HG03521 (cell line): ENCODE results near the gene ZNF207.
A peak's percentile ranks its signal among the peaks of the same experiment; 100 is the strongest.
"Not testable (repeated sequence)": the region's sequence is repeated elsewhere in the genome, so short reads cannot be mapped to it uniquely, and the experiment has no call there.

ENCODE experiments used
- ATAC-seq: cut with Tn5 transposase; IDR thresholded peaks from one replicate; pipeline ENCODE4 v1.9.1; 2021; ENCODE audit warnings: mild to moderate bottlenecking, moderate library complexity; ENCODE audit not compliant: unreplicated experiment

ZNF207 gene

DNA sequence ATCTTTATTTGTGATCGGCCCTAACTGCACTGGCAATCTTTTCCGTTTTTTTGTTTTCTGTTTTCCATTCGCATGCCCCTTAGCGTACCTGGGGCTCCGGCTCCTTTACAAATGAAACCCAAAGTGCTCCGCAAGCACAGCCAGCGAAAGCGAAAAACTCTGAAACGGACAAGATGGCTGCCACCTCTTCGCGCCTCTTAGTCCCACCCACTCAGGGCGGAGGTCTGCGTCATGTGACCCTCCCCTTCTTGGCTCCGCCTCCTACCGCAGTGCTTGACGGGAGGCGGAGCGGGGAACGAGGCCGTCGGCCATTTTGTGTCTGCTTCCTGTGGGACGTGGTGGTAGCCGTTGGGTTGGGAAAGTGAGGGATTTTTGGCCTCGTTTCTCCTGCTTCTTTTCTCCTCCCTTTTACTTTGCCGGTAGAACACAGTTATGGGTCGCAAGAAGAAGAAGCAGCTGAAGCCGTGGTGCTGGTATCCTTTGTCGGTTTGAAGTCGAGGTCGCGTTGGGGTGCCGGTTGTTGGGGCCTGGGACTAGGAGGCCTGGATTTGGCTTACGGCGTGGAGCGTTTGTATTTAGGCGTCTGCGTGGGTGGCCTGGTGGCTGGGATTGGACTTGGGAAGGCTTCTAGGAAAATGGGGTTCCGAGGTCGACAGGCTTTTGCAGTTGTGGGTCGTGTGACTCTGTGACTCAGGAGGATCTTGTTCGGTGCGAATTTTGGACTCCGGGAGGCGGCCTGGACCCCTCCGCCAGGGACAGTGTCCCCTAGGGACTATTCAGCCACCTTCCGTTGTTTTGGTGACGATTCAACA lies at the start of gene ZNF207:
Gene ZNF207, plus strand, starts transcription at position 304 of the 812 bp plus-strand sequence. Its CDS starts 129 bp downstream, at position 433.
- peak; percentile 95 for ATAC-seq

DNA sequence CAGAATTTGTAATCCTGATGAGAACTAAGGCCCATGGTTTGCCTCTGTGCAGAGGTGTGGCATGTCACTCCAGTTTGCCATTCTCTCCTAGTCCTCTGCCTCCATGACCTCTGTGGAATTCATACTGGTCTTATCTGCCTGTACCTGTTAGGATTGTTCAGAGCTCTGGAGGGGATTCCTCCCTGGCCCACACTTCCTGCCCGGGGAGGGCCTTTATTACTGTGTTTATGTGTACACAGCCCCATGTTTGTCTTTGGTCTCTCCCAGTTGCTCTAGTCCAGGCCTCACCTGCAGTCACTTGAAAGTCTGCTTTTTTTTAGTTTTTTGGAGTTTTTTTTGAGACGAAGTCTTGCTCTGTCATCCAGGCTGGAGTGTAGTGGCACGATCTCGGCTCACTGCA lies 47.9 kb upstream of the ZNF207 start:
- ATAC-seq = no peak

DNA sequence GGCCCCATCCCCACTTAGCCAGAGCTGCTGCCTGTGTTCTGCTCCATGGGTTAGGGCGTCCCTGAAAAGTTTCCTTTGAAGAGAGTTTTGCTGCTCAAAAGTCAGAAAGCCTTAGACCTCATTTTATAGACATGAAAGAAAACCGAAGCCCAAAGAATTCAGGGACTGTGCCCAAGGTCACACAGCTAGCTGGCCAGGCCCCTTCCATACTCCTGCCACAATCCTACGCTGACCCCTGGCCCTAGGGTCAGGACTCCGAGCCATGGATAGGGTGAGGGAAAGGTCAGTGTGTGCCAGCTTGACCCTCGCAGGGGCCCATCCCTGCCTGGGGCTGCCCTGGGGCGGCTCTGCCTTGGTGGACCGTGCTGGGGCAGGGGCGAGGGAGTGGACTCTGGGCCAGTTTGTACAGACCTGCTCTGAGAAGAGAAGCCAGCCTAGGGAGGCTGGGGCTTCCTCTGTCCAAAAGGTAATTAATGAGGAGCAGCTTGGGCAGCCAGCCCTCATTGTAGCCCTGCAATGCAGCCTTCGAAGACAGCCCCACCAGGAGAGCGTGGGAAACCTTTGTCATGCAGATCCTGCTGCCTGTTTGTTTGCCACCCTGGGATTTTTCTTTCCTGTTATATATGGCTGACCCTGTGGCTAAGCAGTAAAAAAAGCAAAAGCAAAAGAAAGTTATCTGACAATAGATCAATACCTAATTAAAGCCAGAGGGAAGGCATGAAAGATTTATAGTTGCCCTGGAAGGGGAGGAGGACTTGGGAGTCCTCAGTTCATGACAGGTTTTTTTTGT lies 46.9 kb upstream of the ZNF207 start:
- ATAC-seq = no peak

DNA sequence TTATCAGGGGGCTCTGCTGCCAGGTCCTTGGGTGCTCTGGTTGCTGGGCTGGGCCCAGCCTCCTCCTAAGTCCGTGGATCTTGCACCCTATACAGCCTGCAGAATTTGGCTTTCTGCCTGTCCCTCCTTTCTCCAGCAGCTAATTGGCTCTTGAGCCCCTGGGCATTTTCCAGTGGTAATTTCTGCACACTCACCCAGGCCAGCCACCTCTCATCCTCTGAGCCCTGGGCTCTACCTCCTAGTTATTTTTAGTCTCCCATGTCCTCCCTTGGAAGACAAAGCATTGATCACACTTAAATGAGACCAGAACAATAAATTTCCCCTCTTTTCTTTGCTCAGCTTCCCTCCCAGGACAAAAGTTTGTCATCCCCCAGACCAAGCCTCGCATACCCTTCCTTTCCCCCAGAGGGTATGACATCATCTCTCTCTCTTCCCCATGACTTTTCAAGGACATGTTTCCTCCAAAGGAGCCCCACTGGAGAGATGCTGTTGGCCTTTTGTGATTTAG lies 46.1 kb upstream of the ZNF207 start:
- ATAC-seq = no peak

DNA sequence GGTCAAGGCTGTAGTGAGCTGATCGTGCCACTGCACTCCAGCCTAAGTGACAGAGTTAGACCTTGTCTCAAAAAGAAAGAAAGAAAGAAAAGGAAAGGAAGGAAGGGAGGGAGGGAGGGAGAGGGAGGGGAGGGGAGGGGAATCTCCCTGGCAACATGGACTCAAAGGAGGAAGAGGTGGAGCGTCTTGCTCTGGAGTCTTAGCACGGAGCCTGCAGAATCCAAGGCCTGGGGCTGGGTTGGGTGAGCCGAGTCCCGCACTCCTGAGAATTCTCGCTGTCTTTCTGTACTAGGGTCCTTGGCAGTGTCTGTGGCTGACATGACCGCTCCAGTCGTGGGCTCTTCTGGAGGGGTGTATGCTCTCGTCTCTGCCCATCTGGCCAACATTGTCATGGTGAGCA lies 44.9 kb upstream of the ZNF207 start:
- no peak for ATAC-seq

DNA sequence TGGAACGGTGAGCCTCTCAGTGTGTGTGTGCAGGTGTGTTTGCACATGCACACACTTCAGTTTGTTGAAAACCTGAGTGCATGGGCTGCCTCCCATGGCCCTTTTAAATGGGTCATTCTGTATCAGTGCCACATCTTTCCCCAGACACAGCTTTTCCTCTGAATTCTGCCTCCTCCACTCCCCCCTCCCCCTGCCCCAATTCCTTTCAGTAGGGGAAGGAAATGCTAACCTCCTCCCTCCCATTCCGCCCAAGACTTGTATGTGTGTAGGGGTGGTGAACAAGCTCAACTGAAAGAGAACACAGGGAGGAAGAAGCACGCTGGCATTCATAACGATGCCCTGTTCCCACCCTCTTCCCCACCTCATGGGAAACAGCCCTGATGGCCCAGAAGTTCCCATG lies 42.3 kb upstream of the ZNF207 start:
- no peak for ATAC-seq

DNA sequence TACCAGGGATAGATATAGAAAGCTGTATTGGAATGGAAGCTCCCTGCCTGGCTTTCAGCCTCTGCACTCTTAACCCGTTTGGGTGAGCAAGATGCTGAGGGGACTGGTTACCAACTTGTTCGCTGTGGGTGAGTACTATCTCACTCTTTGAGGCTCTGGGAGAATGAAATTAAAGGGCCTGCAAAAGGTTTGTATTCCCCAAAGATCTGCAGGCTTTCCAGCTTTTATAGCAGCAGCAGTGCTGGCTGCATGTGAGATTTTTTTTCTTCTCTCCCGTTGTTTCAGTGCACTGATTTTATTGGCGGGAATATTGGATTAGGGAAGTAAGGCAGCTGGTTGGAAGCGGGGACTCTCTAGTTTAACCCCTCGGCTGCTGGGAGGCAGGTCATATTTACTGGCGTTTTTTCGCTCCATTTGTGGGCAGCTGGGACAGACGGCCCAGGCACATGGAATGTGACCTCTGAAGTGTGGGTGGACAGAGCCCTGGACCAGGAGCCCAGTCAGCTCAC lies 38.9 kb upstream of the ZNF207 start:
- no peak for ATAC-seq

DNA sequence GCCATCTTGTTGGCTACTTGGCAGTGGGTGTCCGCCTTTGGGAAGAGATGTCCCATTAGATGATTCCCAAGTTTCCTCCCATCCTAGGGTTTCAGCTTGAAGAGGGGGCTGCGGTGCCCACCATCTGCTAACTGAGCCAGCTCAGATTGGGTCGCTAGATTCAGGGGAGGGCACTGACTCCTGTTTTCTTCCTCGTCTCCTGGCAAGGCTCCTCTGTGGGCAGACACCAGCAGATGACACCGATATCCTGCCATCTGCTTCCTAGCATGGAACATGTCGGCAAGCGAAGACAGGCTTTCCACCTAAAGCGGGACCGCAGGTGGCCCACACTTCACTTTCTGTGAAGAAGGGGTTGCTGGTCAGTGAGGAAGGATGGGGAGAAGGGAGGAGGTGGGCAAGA lies 35.3 kb upstream of the ZNF207 start:
- no peak for ATAC-seq

DNA sequence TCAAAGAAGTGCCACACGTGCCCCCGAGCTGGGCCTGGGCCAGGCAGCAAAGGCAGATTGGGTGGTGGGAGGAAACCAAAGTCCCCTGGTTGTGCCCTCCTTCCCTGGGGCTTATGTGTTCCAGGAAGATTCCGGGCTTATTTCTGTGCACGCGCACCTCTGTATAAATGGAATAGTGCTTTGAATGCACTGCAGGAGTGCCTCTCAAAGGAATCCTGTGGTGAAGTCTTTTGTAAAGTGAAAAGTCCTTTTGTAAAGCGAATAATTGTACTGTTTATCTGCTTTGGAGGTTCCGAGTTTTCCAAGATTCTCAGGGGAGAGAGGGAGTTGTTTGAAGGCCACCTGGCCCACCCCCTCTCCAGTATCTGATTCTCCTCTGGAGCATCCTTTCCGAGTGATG lies 34.8 kb upstream of the ZNF207 start:
- ATAC-seq = no peak

DNA sequence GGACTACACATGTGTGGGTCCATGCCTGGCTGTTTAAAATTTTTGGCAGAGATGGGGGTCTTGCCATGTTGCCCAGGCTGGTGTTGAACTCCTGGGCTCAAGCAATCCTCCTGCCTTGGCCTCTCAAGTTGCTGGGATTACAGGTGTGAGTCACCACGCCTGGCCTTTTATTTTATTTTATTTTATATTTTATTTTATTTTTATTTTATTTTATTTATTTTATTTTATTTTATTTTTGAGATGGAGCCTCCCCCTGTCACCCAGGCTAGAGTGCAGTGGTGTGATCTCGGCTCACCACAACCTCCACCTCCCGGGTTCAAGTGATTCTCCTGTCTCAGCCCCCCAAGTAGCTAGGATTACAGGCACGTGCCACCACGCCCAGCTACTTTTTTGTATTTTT lies 33.3 kb upstream of the ZNF207 start:
- ATAC-seq = not testable (repeated sequence)

DNA sequence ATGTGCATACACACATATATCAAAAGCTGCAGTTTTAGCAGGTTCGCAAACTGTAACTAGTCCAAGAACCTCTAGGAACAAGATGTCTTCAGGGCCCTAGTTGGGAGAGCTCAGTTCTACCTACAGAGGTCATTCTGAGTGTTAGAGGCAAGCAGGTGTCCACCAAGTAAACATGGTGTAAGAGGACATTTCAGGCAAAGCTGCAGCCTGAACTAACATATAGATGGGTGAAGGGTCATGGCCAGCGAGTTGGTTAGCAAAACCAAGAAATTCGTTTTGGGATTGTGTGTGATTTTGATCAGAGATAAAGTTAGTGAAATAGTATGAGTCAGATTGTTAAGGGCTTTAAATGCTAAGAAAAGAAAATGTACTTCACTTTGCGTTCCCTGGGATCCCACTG lies 32.6 kb upstream of the ZNF207 start:
- ATAC-seq = no peak

DNA sequence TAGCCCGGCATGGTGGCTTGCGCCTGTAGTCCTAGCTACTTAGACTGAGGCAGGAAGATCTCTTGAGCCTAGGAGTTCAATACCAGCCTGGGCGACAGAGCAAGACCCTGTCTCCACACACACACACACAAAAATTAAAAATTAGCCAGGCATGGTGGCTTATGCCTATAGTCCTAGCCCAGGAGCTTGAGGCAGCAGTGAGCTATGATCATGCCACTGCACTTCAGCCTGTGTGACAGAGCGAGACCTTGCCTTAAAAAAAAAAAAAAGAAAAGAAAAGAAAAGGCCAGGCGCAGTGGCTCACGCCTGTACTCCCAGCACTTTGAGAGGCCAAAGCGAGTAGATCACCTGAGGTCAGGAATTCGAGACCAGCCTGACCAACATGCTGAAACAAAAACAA lies 31.9 kb upstream of the ZNF207 start:
- ATAC-seq = no peak

DNA sequence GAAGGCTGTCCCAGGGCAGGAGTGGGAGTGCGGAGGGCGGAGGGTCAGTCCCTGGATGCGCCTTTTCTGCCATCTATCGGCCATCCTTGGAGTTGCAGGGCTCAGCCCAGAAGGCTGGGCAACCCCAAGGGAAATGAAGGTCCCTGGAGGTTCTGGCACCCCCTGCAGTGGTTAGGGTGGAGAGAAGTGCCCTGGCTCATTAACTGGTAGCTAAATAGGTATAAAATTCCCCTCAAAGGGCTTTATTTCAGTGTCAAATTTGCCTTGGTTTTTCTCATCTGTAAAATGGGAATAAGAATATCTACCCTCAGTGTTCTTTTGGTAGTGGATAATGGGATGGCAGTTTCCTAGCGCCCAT lies 30.4 kb upstream of the ZNF207 start:
- no peak for ATAC-seq

DNA sequence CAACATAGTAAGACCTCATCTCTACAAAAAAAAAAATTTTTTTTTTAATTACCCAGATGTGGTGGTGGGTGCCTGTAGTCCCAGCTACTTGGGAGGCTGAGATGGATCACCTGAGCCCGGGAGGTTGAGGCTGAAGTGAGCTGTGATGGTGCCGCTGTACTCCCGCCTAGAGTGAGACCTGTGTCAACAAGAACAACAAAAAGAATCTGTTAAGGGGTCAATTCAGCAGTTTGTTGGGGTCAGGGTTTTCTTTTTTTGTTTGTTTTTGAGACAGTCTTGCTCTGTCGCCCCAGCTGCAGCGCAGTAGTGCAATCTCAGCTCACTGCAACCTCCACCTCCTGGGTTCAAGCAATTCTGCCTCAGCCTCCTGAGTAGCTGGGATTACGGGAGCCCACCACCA lies 29.9 kb upstream of the ZNF207 start:
- ATAC-seq = not testable (repeated sequence)

DNA sequence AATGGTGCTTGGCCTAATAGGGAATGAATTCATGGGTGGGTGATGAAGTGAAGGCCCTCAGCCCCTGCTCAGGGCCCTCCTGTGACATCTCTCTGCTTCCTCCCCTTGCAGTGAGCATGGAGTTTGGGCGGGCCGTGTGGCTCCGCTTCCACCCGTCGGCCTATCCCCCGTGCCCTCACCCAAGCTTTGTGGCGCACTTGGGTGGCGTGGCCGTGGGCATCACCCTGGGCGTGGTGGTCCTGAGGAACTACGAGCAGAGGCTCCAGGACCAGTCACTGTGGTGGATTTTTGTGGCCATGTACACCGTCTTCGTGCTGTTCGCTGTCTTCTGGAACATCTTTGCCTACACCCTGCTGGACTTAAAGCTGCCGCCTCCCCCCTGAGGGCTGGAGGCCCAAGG lies 29.1 kb upstream of the ZNF207 start:
- ATAC-seq = no peak

DNA sequence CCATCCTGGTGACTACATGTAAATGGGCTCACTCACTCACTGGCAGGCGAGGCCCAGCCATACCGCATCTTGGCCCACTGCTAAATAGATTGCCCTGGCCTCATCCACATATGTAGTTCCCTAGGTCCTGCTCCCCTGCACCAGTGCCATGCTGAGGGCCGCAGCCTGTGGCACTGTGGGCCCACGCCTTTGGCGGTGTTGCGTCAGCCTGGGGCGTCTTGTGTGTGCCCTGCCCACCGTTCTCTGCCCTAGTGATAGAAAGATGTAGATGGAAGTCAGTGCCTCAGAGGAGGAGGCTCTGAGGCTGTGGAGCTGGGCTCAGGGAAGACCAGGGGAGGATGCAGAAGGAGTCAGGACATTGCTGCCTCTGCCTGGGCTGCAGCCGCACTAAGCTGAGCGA lies 26.9 kb upstream of the ZNF207 start:
- no peak for ATAC-seq

DNA sequence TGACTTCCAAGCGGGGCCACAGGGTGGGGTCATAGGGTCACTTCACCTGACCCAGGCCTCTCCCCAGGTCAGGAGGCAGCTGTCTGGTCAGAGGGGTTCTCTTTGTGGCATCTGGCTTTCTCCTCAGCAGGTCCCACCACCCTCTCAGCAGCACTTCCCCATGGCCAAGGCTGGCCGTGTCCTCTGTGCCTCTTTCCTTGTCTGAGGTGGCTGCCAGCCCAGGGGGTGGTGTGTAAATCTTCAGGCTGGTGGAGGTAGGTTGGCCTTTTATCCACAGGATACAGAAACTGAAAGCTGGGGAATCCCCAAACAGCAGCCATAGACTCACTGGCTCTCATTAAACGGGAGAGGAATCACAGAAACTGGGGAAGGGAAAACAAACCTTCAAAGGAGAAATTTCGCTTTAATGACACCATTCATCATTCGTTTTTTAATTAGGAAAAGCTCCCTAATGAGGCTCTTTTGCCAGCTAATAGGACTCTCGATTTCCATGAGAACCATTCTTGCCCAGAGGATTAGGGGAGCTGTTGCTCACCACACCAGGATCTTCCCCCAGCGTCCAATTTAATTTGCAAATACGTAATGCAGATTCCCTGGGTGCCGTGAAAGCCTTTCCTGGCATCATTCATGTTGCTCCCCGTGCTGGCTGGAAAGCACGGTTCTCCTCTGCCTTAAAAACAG lies 26.0 kb upstream of the ZNF207 start:
- ATAC-seq = no peak

DNA sequence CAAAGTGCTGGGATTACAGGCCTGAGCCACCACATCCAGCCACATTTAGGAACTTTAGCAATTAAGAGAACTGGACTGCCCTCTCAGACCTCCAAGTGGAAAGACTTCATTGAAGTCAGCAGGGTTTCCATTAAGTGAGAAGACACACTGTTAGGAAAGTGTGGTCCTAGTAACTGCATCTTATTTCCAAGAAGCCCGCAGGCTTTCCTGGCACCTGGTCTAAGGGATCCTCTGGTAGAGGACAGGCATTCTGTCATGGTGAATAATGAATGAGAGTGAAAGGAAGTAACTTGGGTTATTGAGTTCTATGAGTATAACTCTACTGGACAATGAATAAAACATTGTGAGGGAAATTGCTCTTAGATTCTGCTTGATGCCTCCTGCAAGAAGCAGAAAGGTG lies 22.0 kb upstream of the ZNF207 start:
- no peak for ATAC-seq

DNA sequence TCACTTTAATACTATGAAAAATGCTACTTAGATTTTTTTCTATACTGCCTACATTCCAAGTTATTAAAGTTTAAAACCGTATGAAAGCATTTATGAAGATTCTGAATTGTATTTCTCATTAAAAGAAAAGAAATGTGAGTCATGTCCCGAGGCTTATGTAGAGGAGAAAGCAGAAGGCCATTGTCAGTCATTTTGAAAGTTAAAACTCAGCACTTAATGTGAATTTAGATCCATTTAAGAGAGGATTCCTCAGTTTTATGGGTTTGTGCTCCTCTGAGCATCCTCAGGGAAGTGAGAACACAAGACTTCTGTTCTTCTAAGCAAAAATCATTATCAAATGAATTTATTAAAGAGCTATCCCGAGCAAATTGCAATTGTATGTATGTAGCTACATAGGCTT lies 19.8 kb upstream of the ZNF207 start:
- no peak for ATAC-seq

DNA sequence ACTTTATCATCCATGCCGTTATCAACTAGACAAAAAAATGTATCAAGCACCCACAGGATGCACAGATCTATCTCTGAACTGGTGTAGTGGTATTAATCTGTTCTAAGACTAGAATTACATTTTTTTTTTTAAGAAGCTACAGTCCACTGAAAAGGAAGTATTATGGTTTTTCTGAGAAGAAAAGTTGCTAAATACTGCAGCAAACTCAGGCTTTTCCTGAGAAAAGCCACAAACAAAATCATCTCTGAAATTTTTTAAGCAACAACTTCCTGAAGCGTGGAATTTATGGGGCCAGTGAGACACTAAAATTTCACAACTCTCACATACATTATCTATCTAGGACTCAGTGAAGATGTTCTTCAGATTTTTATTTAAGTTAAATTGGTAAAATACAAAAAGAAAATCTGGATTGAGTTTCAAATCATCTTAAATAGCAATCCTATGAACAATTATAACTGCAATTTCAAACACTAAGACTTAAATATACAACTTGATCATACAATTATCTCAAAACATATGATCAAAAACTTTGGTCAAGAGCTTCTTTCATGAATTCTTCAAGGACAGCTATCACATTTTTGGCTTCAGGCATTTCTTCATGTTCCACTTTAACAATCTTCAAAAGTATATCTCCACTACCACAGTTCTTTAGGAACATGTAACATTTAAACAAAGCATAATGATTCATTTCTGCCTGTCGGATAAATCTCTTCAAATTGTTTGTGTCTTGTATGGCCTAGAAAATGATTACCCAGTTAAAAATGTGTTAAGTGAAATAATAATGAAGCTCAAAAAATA lies 18.5 kb upstream of the ZNF207 start:
- no peak for ATAC-seq

DNA sequence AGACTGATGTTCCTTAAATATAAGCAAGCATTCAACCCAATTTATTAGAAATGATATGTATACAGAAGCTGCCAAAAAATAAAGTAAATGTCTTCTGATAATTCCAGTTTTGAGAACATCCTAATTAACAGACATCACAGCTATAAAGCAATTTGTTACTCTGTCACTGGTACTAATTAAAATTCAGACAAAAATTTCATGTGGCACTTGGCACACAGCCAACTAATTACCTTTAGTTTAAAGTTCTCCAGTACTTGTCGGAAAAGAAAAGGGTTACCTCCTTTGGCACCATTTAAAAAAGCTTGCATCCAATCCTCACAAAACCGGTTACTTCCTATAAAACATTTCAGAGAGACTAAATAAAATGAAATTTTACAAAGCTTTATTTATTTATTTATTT lies 16.8 kb upstream of the ZNF207 start:
- no peak for ATAC-seq
